ENCODE data around the gene ZNF783.
"Not testable (repeated sequence)": the region's sequence is repeated elsewhere in the genome, so short reads cannot be mapped to it uniquely, and the experiment has no call there.

ZNF783 gene

DNA sequence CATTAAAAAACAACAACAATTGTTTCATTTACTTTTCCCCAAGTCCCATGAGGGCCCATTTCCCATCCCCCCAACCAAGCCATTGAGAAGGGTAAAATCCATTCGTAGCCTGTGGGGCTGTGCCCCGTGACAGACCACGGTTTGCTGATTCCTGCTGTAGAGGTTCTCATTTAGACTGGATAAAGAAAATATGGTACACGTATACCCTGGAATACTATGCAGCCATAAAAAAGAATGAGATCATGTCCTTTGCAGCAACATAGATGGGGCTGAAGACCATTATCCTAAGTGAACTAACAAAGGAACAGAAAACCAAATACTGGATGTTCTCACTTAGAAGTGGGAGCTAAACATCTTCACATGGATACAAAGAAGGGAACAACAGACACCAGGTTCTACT, 44.9 kb downstream of the ZNF783 start:
- no peak for DNase-seq

- DNase-seq, result no peak
Measured at GRCh38 chr7:149307775-149308501, 45.9 kb downstream of the ZNF783 start.

- no peak for DNase-seq
Measured at GRCh38 chr7:149310113-149310836, 48.3 kb downstream of the ZNF783 start.

GRCh38 chr7:149310990-149311573, 49.1 kb downstream of the ZNF783 start:
- no peak for DNase-seq

DNA sequence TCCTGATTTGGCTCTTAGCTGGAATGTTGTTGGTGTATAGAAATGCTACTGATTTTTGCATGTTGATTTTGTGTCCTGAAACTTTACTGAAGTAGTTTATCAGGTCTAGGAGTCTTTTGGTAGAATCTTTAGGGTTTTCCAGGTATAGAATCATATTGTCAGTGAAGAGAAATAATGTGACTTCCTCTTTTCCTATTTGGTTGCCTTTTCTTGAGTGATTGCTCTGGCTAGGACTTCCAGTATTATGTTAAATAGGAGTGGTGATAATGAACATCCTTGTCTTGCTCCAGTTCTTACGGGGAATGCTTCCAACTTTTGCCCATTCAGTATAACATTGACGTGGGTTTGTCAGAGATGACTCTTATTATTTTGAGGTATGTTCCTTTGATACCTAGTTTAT, 52.0 kb downstream of the ZNF783 start:
- DNase-seq, result no peak

DNA sequence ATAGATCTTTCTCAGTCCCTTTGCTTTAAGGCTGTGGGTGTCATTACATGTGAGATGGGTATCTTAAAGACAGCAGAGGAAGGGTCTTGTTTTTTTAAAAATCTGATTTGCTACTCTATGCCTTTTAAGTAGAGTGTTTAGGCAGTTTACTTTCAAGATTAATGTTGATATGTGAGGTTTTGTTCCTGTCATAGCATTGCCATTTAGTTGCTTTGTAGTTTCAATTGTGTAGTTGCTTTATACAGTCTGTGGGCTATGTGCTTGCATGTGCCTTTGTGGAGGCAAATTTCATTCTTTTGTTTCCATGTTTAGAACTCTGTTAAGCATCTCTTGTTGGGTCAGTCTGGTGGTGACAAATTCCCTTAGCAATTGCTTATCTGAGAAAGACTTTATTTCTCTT, 54.6 kb downstream of the ZNF783 start:
- no peak for DNase-seq

- no peak for DNase-seq
Measured at GRCh38 chr7:149317496-149317895, 55.5 kb downstream of the ZNF783 start.

- DNase-seq, result no peak
Measured at GRCh38 chr7:149317986-149318672, 56.1 kb downstream of the ZNF783 start.

DNA sequence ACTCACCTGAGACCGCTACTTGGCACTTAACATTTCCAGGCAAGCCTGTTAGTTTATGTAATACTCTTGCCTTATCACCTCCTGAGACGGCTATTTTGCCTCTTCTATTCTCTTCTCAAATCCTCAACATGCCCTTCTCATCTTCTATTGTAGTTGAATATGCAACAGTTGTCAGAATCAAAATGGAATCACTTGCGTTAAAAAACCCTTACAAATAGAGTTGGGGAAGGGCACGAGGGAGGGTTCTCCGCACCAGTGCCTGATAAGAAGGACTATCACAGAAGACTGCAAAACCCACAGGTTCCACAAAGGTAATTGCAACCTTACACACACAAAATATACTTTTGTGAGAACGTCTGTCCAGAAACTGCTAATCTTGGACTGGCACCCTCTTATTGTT, 57.4 kb downstream of the ZNF783 start:
- DNase-seq, result no peak

GRCh38 chr7:149320313-149321124, 58.5 kb downstream of the ZNF783 start:
- DNase-seq, result no peak

- DNase-seq, result not testable (repeated sequence)
Measured at GRCh38 chr7:149321125-149321905, 59.3 kb downstream of the ZNF783 start.

- no peak for DNase-seq
Measured at GRCh38 chr7:149321978-149322541, 60.1 kb downstream of the ZNF783 start.

DNA sequence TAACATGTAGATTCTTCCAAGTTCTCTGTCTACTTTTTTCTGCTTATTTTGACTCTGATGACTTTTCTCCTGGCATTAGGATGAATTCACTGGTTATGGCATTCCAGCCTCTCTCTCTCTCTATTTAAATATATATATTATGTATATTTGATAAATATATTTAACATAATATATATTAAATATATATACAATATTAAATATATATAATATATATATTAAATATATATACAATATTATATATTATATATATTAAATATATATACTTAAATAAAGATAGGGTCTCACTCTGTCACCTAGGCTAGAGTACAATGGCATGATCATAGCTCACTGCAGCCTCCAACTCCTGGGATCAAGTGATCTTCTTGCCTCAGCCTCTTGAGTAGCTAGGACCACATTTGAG, 60.7 kb downstream of the ZNF783 start:
- DNase-seq, result no peak

DNA sequence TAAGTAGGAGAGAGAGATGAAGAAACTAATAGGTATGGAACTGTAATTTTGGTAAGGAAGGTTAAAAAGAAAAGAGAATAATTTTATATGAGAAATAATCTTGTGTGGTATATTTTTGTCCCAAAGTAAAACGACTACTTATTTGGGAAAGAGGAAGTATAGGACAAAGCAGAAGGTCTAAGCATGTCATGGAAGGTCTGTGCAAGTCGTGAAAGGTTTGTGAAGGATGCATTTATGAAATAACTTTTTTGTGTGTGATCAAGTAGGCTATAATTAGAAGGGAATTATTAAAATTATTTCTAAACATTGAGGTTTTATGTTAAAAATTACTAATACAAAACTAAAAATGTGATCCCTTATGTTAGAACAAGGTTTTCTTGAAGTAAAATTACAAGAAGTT, 63.3 kb downstream of the ZNF783 start:
- no peak for DNase-seq

DNA sequence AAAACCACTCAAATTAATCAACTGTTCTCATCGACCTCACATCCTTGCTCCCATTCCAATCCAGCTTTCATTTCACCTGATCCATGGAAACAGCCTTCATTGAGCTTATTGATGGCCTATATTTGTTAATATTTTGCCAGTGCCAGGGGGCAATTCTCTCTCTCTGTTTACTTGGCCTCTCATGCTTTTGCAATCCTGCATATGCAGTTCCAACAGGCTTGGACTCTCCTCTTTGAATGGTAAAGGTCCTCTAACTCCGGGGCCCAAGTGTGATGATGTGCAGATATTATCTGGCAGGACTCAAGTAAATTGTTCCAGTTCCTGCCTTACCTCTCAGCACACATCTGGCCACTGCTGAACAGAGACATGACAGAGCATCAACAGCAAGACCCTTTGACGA, 67.3 kb downstream of the ZNF783 start:
- no peak for DNase-seq

GRCh38 chr7:149329766-149330334, 67.9 kb downstream of the ZNF783 start:
- no peak for DNase-seq

GRCh38 chr7:149330914-149331567, 69.0 kb downstream of the ZNF783 start:
- DNase-seq, result no peak

GRCh38 chr7:149332602-149333320, 70.8 kb downstream of the ZNF783 start:
- not testable (repeated sequence) for DNase-seq

DNA sequence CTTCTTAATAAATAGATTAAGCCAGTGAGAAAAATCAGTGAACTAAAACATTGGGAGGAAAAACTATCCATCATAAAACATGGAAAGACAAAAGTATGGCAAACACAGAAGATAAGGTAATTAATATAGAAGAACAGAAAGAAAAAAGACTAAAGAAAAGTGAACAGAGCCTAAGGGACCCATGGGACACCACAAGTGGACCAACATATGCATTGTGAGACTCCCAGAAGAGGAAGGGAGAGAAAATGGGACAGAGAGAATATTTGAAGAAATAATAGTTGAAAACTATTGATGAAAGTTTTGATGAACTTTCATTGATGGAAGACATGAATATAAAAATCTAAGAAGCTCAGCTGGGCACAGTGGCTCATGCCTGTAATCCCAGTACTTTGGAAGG, 71.3 kb downstream of the ZNF783 start:
- no peak for DNase-seq

- DNase-seq, result no peak
Measured at GRCh38 chr7:149334219-149334618, 72.2 kb downstream of the ZNF783 start.
